Left lung (tissue), 10 donors: ENCODE results near the gene KRTAP10-3. TPM values are rescaled to one million over a fixed set of nuclear protein-coding genes. Genes with fewer than 3 reads are reported as not detected.
"Not testable (repeated sequence)": the region's sequence is repeated elsewhere in the genome, so short reads cannot be mapped to it uniquely, and the experiment has no call there.

Experiments
- ATAC-seq: fragments of 200-7000 bp; cut with Tn5 transposase; one replicate; pipeline ENCODE4 v1.9.1; 2020; ENCODE audit warnings: moderate library complexity
- DNase-seq, 4 donors: peaks; one replicate each; pipeline ENCODE4 v3.0.0-alpha.2; 2013 to 2020
- H3K27ac ChIP-seq, 2 donors: fragments of 200-600 bp; sonication (generic) in 1 of 2; one replicate each; pipeline versions ENCODE4 v1.5.0 to v1.8.0; 2020 to 2021
- H3K27me3 ChIP-seq, 2 donors: fragments of 200-600 bp; sonication (generic) in 1 of 2; one replicate each; pipeline versions ENCODE4 v1.5.0 to v1.8.0; 2020 to 2021
- H3K36me3 ChIP-seq, 2 donors: fragments of 200-600 bp; sonication (generic) in 1 of 2; one replicate each; pipeline versions ENCODE4 v1.5.0 to v1.8.0; 2020 to 2021
- H3K4me1 ChIP-seq, 2 donors: fragments of 200-600 bp; one replicate each; pipeline ENCODE4 v1.8.0; 2021
- H3K4me3 ChIP-seq, 2 donors: fragments of 200-600 bp; sonication (generic) in 1 of 2; one replicate each; pipeline versions ENCODE4 v1.5.0 to v1.8.0; 2020 to 2021; ENCODE audit warnings: mild to moderate bottlenecking in 1 of 2
- H3K9me3 ChIP-seq, 2 donors: fragments of 200-600 bp; sonication (generic) in 1 of 2; one replicate each; pipeline versions ENCODE4 v1.5.0 to v1.8.0; 2020 to 2021
- CTCF ChIP-seq, 2 donors: fragments of 200-600 bp; sonication (generic) in 1 of 2; IDR thresholded peaks; one replicate each; pipeline versions ENCODE4 v1.5.0 to v1.8.0; 2021; ENCODE audit warnings: antibody characterized with exemption in 2 of 2
- intact Hi-C, 2 donors: fragments of 100-400 bp; cut with DNase I; formaldehyde crosslinking; loops; one replicate each; pipeline versions ENCODE4 v1.11.2 to v1.14.2; 2022
- polyA plus RNA-seq, 6 donors: library from polyadenylated mRNA; unstranded; fragments of 120-200 nt; gene quantifications; one replicate each; pipeline ENCODE4 v1.2.1, GENCODE V29; 2013; ENCODE audit not compliant: insufficient read length in 6 of 6
- total RNA-seq, 2 donors: library from RNA; stranded (reverse); fragmentation: NEBNext Ultra II Directional; extraction: Animal tissue kit (Norgen Biotek cat#: 25700); gene quantifications; one replicate each; pipeline ENCODE4 v1.2.1, GENCODE V29; 2021
- donor health status: DM: no; HTN: yes; CAD: no.
- donor health status: DM: no; HTN: no; CAD: no.

KRTAP10-3 gene
- total and polyA plus RNA-seq, 8 donors = not detected

- H3K9me3 ChIP-seq = peaks cover 0 to 3% of the 10 kb centered on the region in 2 donors
- DNase-seq (peak in 1 of 4 donors; percentile 71), ATAC-seq (no peak)
- intact Hi-C loops = no loop called here
- H3K27ac ChIP-seq = no peak within 1 kb of the TSS
- no peaks in the 10 kb centered on the region for H3K36me3 ChIP-seq
- peaks cover 0 to 75% of the 10 kb centered on the region in 2 donors for H3K27me3 ChIP-seq
- TF ChIP-seq CTCF (IDR thresholded peaks at IDR 0.05) = no peak
- no peak within 1 kb of the TSS for H3K4me3 ChIP-seq
- no peaks in the 10 kb centered on the region for H3K4me1 ChIP-seq
These were observed 7.1 kb downstream of the KRTAP10-3 start, which contains the start of gene KRTAP10-2 for GRCh38 chr21:44551340-44551961. Gene KRTAP10-2 (minus strand): TSS chr21:44551505. CDS start chr21:44551458, 47 bp downstream.

- H3K27ac ChIP-seq = no peak overlapping the region
- ATAC-seq (no peak), DNase-seq (peak in 1 of 4 donors; percentile 58)
- no peak overlapping the region for H3K4me3 ChIP-seq
- intact Hi-C loops = no loop called here
- peaks cover 0 to 9% of the 10 kb centered on the region in 2 donors for H3K9me3 ChIP-seq
- no peak for TF ChIP-seq CTCF (IDR thresholded peaks at IDR 0.05)
- H3K36me3 ChIP-seq = no peaks in the 10 kb centered on the region
- H3K27me3 ChIP-seq = peaks cover 0 to 72% of the 10 kb centered on the region in 2 donors
- H3K4me1 ChIP-seq = no peaks in the 10 kb centered on the region
These were observed 7.8 kb downstream of the KRTAP10-3 start for GRCh38 chr21:44550807-44551206.

- H3K4me3 ChIP-seq, H3K27ac ChIP-seq, ATAC-seq, H3K36me3 ChIP-seq, intact Hi-C loops, H3K9me3 ChIP-seq, H3K4me1 ChIP-seq: not testable (repeated sequence)
- peaks cover 0 to 67% of the 10 kb centered on the region in 2 donors for H3K27me3 ChIP-seq
- DNase-seq = peak in 1 of 4 donors; percentile 78
These were observed 8.3 kb downstream of the KRTAP10-3 start for GRCh38 chr21:44550285-44550684.

GRCh38 chr21:44549525-44550211 lies 8.9 kb downstream of the KRTAP10-3 start:
- Histone ChIP-seq H3K36me3 (no peaks in the 10 kb centered on the region), H3K27me3 (peaks cover 0 to 63% of the 10 kb centered on the region in 2 donors), H3K9me3 (peaks cover 0 to 9% of the 10 kb centered on the region in 2 donors), H3K4me3 (no peak overlapping the region), H3K27ac (no peak overlapping the region), H3K4me1 (no peaks in the 10 kb centered on the region)
- TF ChIP-seq CTCF (IDR thresholded peaks at IDR 0.05) = no peak
- ATAC-seq (no peak), DNase-seq (peak in 1 of 4 donors; percentile 68)
- intact Hi-C loops = no loop called here

- H3K27me3 ChIP-seq = peaks cover 0 to 63% of the 10 kb centered on the region in 2 donors
- DNase-seq (peak in 2 of 4 donors; percentile 6 to 35), ATAC-seq (peak; percentile 47)
- H3K36me3 ChIP-seq = no peaks in the 10 kb centered on the region
- no peak overlapping the region for H3K27ac ChIP-seq
- H3K4me3 ChIP-seq = no peak overlapping the region
- no peaks in the 10 kb centered on the region for H3K4me1 ChIP-seq
- no peak for TF ChIP-seq CTCF (IDR thresholded peaks at IDR 0.05)
- intact Hi-C loops = no loop called here
- peaks cover 0 to 9% of the 10 kb centered on the region in 2 donors for H3K9me3 ChIP-seq
These were observed 9.7 kb downstream of the KRTAP10-3 start for GRCh38 chr21:44548922-44549321.
